22Rv1 (cell line): Measurements from ENCODE around the gene SPNS3.

Experiments
- ZFX ChIP-seq: fragments of 450-650 bp; IDR thresholded peaks from 2 replicates; pipeline ENCODE4 v1.6.1; 2017; ENCODE audit warnings: antibody characterized with exemption, borderline replicate concordance
- TF ChIP-seq, protein P1 (sequence below): fragments of 450-650 bp; IDR thresholded peaks from 2 replicates; pipeline ENCODE4 v1.5.1; 2017; ENCODE audit warnings: mild to moderate bottlenecking

DNA sequence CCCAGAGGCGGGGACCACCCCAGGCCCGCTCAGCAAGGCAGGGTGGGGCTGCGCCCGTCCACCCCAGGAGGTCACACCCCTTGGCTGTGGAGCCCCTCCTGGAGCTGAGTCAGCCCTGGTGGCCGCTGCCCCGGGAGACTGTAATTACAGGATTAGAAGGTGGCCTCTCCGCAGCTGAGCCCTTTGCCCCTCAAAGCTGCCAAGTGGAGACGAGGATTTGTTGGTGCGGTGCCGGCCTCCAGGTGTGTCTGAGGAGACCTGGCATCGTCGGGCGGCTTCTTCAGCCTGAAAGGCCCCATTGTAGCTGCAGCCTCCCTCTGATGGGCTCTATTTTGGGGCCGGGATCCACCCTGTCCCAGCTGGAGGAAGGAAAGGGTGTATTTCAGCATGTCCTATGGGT is 42.3 kb downstream of the SPNS3 start:
- TF ChIP-seq, protein P1, sequence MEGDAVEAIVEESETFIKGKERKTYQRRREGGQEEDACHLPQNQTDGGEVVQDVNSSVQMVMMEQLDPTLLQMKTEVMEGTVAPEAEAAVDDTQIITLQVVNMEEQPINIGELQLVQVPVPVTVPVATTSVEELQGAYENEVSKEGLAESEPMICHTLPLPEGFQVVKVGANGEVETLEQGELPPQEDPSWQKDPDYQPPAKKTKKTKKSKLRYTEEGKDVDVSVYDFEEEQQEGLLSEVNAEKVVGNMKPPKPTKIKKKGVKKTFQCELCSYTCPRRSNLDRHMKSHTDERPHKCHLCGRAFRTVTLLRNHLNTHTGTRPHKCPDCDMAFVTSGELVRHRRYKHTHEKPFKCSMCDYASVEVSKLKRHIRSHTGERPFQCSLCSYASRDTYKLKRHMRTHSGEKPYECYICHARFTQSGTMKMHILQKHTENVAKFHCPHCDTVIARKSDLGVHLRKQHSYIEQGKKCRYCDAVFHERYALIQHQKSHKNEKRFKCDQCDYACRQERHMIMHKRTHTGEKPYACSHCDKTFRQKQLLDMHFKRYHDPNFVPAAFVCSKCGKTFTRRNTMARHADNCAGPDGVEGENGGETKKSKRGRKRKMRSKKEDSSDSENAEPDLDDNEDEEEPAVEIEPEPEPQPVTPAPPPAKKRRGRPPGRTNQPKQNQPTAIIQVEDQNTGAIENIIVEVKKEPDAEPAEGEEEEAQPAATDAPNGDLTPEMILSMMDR, result no peak
- TF ChIP-seq ZFX, result no peak
